ENCODE measurements around the gene PRM1. TPM values are rescaled to one million over a fixed set of nuclear protein-coding genes. Genes with fewer than 3 reads are reported as not detected.

Gene PRM1
- total and polyA plus RNA-seq, 2 of the 13 experiments (the other 11 are each of a cell fraction or from before 2014, with no cell fraction given) = not detected

GRCh38 chr16:11299865-11300559 lies 18.9 kb upstream of the PRM1 start (continued):
- TF ChIP-seq ZHX2 (IDR thresholded peaks at IDR 0.05; ENCODE audit: low read depth) = no peak
- TF ChIP-seq ZHX2 (CRISPR knock-in tag; IDR thresholded peaks at IDR 0.05; ENCODE audit: borderline replicate concordance) = no peak
- TF ChIP-seq RBAK (CRISPR knock-in tag; IDR thresholded peaks at IDR 0.05) = no peak
- no peak for TF ChIP-seq SMC3 (IDR thresholded peaks at IDR 0.05; ENCODE audit: low read length)
- TF ChIP-seq EED (CRISPR knock-in tag; IDR thresholded peaks at IDR 0.05) = no peak
- TF ChIP-seq TAF1 (CRISPR knock-in tag; IDR thresholded peaks at IDR 0.05) = no peak
- no peak for TF ChIP-seq GPBP1L1 (CRISPR knock-in tag; IDR thresholded peaks at IDR 0.05)
- no peak for TF ChIP-seq RBM22 (optimal IDR thresholded peaks at IDR 0.05; ENCODE audit: low read length)
- no peak for TF ChIP-seq CHD2 (IDR thresholded peaks at IDR 0.05; ENCODE audit: low read depth, low read length)
- peak; percentile 72 for TF ChIP-seq ZNF687 (CRISPR knock-in tag; IDR thresholded peaks at IDR 0.05)
- no peak for TF ChIP-seq ZSCAN22 (CRISPR knock-in tag; IDR thresholded peaks at IDR 0.05)
- no peak for TF ChIP-seq ZNF10 (CRISPR knock-in tag; IDR thresholded peaks at IDR 0.05; ENCODE audit: borderline replicate concordance, low read depth)
- TF ChIP-seq GRHL1 (CRISPR knock-in tag; conservative IDR thresholded peaks at IDR 0.05) = no peak
- no peak for TF ChIP-seq HBP1 (CRISPR knock-in tag; IDR thresholded peaks at IDR 0.05; ENCODE audit: low read depth)
- no peak for TF ChIP-seq ZNF432 (CRISPR knock-in tag; IDR thresholded peaks at IDR 0.05; ENCODE audit: borderline replicate concordance)
